Parathyroid adenoma (tissue), 2 donors: ENCODE results near the gene HOXB9.

ENCODE experiments used
- H2AFZ ChIP-seq: fragments of 300-600 bp; sonication (generic); one replicate; pipeline ENCODE4 v1.7.0; 2017; ENCODE audit warnings: antibody characterized with exemption, mild to moderate bottlenecking
- H3K27ac ChIP-seq: fragments of 300-600 bp; sonication (generic); one replicate; pipeline ENCODE4 v1.7.0; 2017
- H3K27me3 ChIP-seq: fragments of 300-600 bp; sonication (generic); one replicate; pipeline ENCODE4 v1.7.0; 2017; ENCODE audit warnings: low read length; ENCODE audit not compliant: control insufficient read depth, insufficient read depth
- H3K36me3 ChIP-seq: fragments of 300-600 bp; sonication (generic); one replicate; pipeline ENCODE4 v1.7.0; 2017; ENCODE audit warnings: low read length; ENCODE audit not compliant: control insufficient read depth, insufficient read depth
- H3K4me1 ChIP-seq: fragments of 300-600 bp; sonication (generic); one replicate; pipeline ENCODE4 v1.7.0; 2017; ENCODE audit warnings: control low read depth
- H3K4me2 ChIP-seq: fragments of 300-600 bp; sonication (generic); one replicate; pipeline ENCODE4 v1.7.0; 2017; ENCODE audit warnings: low read length
- H3K4me3 ChIP-seq: fragments of 300-600 bp; sonication (generic); one replicate; pipeline ENCODE4 v1.7.0; 2017; ENCODE audit warnings: low read depth, low read length
- H3K79me2 ChIP-seq: fragments of 300-600 bp; sonication (generic); one replicate; pipeline ENCODE4 v1.7.0; 2017; ENCODE audit warnings: control low read depth
- H3K9ac ChIP-seq: fragments of 300-600 bp; sonication (generic); one replicate; pipeline ENCODE4 v1.7.0; 2017; ENCODE audit warnings: mild to moderate bottlenecking
- H3K9me3 ChIP-seq: fragments of 300-600 bp; sonication (generic); one replicate; pipeline ENCODE4 v1.7.0; 2017; ENCODE audit warnings: low read length; ENCODE audit not compliant: control insufficient read depth
- TF ChIP-seq, protein P1 (sequence below): fragments of 300-600 bp; sonication (generic); IDR thresholded peaks from one replicate; pipeline ENCODE4 v1.7.0; 2017; ENCODE audit warnings: antibody characterized with exemption, mild to moderate bottlenecking
- donor health status: primary hyperparathyroidism.

HOXB9 gene

DNA sequence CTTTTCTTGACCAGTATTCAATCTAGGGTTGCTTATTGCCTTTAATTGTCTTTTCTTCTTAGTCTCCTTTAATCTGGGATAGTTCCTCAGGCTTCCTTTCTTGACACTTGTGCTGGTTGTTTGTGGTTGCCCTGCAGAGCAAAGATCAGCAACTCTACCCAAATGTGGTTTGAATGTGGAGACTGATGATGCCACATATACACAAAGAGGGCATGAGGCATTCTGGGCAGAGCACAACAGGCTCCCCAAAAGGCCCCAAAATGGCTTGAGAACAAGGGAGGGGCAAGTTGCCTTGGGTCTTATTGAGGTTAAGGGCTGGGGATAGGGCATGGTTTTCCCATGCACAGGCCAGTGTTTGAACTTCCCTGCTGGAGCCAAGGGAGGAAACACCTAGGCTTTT lies 29.8 kb upstream of the HOXB9 start:
- H3K4me1 ChIP-seq: no peaks in the 10 kb centered on the region
- no peaks in the 10 kb centered on the region for H3K9me3 ChIP-seq
- no peak overlapping the region for H3K4me2 ChIP-seq
- H3K27me3 ChIP-seq: no peaks in the 10 kb centered on the region
- no peaks in the 10 kb centered on the region for H3K79me2 ChIP-seq
- no peak overlapping the region for H2AFZ ChIP-seq
- no peak overlapping the region for H3K9ac ChIP-seq
- no peak overlapping the region for H3K27ac ChIP-seq
- no peak overlapping the region for H3K4me3 ChIP-seq
- TF ChIP-seq, protein P1, sequence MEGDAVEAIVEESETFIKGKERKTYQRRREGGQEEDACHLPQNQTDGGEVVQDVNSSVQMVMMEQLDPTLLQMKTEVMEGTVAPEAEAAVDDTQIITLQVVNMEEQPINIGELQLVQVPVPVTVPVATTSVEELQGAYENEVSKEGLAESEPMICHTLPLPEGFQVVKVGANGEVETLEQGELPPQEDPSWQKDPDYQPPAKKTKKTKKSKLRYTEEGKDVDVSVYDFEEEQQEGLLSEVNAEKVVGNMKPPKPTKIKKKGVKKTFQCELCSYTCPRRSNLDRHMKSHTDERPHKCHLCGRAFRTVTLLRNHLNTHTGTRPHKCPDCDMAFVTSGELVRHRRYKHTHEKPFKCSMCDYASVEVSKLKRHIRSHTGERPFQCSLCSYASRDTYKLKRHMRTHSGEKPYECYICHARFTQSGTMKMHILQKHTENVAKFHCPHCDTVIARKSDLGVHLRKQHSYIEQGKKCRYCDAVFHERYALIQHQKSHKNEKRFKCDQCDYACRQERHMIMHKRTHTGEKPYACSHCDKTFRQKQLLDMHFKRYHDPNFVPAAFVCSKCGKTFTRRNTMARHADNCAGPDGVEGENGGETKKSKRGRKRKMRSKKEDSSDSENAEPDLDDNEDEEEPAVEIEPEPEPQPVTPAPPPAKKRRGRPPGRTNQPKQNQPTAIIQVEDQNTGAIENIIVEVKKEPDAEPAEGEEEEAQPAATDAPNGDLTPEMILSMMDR: no peak
- no peaks in the 10 kb centered on the region for H3K36me3 ChIP-seq

DNA sequence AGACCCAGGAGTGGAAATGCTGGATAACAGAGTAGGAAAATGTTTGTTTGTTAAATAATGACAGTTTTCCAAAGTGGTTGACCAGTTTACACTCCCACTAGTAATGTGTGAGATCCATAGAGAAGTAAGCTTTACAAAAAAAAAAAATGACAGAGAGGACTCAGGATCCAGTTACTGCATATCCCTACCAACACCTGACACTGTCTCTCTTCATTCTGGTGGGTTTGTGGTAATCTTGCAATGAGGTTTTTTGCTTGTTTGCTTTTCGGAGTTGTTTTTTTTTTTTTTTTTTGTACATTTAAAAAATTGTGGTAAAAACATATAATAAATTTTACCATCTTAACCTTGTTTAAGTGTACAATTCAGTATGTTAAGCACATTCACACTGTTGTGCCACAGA lies 23.6 kb upstream of the HOXB9 start:
- Histone ChIP-seq H3K36me3 (no peaks in the 10 kb centered on the region), H2AFZ (no peak overlapping the region), H3K4me3 (no peak overlapping the region), H3K4me2 (no peak overlapping the region), H3K9ac (no peak overlapping the region), H3K4me1 (no peaks in the 10 kb centered on the region), H3K27ac (no peak overlapping the region), H3K79me2 (no peaks in the 10 kb centered on the region), H3K27me3 (peaks cover 4% of the 10 kb centered on the region), H3K9me3 (no peaks in the 10 kb centered on the region)
- TF ChIP-seq, protein P1: no peak

DNA sequence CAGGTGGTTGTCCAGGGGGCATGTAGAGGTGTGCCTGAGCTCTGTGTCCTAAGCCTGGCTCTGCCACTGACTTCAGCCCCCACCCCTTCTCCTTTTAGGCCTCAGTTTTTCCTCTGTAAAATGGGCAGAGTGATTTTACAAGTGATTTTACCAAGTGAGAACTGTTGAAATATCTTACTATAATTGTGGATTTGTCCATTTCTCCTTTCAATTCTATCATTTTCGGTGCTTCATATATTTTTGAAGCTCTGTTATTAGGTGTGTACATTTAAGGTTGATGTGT lies 21.7 kb upstream of the HOXB9 start:
- H3K36me3 ChIP-seq: no peaks in the 10 kb centered on the region
- H3K4me1 ChIP-seq: no peaks in the 10 kb centered on the region
- TF ChIP-seq, protein P1: no peak
- no peaks in the 10 kb centered on the region for H3K9me3 ChIP-seq
- H3K27ac ChIP-seq: no peak overlapping the region
- no peak overlapping the region for H3K9ac ChIP-seq
- peak overlapping the region; percentile 56 for H3K4me2 ChIP-seq
- H3K79me2 ChIP-seq: no peaks in the 10 kb centered on the region
- H3K27me3 ChIP-seq: peaks cover 17% of the 10 kb centered on the region
- no peak overlapping the region for H3K4me3 ChIP-seq
- no peak overlapping the region for H2AFZ ChIP-seq

DNA sequence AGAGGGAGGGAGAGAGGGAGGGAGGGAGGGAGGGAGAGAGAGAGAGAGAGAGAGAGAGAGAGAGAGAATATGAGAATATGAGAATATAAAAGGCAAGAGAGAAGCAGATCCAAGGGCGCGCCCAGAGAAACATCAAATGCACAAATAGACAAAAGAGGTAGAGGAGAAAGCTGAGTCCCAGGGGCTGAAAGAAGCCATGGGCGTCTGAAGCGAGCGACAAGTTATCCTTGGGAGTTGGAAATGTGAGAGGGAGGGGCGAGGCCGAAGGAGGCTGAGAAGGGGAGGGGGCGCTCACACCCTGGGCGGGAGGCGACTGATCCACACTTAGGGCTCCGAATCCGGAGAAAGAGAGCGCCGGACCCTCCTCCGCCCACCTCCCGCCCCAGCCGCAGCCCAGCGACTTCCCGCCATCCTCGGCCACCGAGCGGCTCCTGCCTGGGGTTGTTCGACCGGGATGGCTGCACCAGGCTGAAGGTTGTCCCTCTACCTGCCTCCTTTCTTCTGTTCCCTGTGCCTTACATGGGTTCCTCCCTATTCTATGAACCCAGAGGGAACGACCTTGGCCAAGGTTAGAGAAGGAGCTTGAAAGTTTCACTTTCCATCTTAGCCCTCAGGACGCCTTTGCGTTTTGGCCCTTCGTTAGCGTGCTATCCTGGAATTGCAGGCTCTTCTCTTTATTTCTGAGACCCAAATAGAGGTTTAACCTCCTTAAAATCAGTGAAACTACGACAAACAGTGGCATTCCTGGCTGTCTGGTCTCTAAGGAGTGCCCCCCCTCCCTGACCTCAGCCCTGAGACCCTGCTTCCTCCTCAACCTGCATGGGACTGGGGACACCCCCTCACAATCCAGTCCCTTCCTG lies 21.2 kb upstream of the HOXB9 start:
- H3K27ac ChIP-seq: no peak overlapping the region
- TF ChIP-seq, protein P1: no peak
- no peak overlapping the region for H3K4me3 ChIP-seq
- H3K4me2 ChIP-seq: peak overlapping the region; percentile 56
- H3K4me1 ChIP-seq: no peaks in the 10 kb centered on the region
- no peaks in the 10 kb centered on the region for H3K79me2 ChIP-seq
- peak overlapping the region; percentile 5 for H2AFZ ChIP-seq
- H3K9ac ChIP-seq: no peak overlapping the region
- no peaks in the 10 kb centered on the region for H3K36me3 ChIP-seq
- H3K9me3 ChIP-seq: no peaks in the 10 kb centered on the region
- peaks cover 21% of the 10 kb centered on the region for H3K27me3 ChIP-seq
